Activated T-cell treated with anti-CD3 and anti-CD28 coated beads, Interleukin-2, amount 50 U/mL, for 4 hours (primary cell): Measurements from ENCODE around the gene TMA7. TPM values are rescaled to one million over a fixed set of nuclear protein-coding genes. Genes with fewer than 3 reads are reported as not detected.
"Not testable (repeated sequence)": the region's sequence is repeated elsewhere in the genome, so short reads cannot be mapped to it uniquely, and the experiment has no call there.

Experiments used
- ATAC-seq, 2 donors: fragments of 200-7000 bp; cut with Tn5 transposase; one replicate each; pipeline ENCODE4 v1.10.0; 2021
- DNase-seq: peaks from one replicate; pipeline ENCODE4 v3.0.0-alpha.2; 2020
- H3K27me3 Mint-ChIP-seq: one replicate; pipeline ENCODE4 v1.8.0; 2021; ENCODE audit warnings: low read depth, mixed read lengths
- H3K36me3 Mint-ChIP-seq: one replicate; pipeline ENCODE4 v1.8.0; 2022; ENCODE audit warnings: mixed read lengths; ENCODE audit not compliant: insufficient read depth
- H3K4me1 Mint-ChIP-seq: one replicate; pipeline ENCODE4 v1.8.0; 2021; ENCODE audit warnings: low read depth, mixed read lengths
- H3K4me3 Mint-ChIP-seq: one replicate; pipeline ENCODE4 v1.8.0; 2021; ENCODE audit warnings: mild to moderate bottlenecking, moderate library complexity, mixed read lengths
- H3K9me3 Mint-ChIP-seq: one replicate; pipeline ENCODE4 v1.8.0; 2021; ENCODE audit warnings: mixed read lengths
- total RNA-seq, 3 donors: library from RNA; stranded (reverse); gene quantifications; one replicate each; pipeline ENCODE4 v1.2.1, GENCODE V29; 2021

Gene TMA7
- total RNA-seq, result 100 to 1,000 TPM; 306 to 337 (median 326) TPM

GRCh38 chr3:48439820-48440589 is at the start of gene TMA7, which contains the start of gene CCDC51:
TSS of gene TMA7 (plus strand) at chr3:48440257. CDS start at chr3:48440297, 40 bp downstream.
TSS of gene CCDC51 (minus strand) at chr3:48440119. CDS start at chr3:48435128, 4,991 bp downstream.
- no peaks in the 10 kb centered on the region for H3K27me3 Mint-ChIP-seq
- H3K4me1 Mint-ChIP-seq, result peaks cover 25% of the 10 kb centered on the region
- DNase-seq (peak; percentile 97), ATAC-seq (peak; percentile 97 to 99)
- no peaks in the 10 kb centered on the region for H3K9me3 Mint-ChIP-seq
- H3K36me3 Mint-ChIP-seq, result peaks cover 22% of the 10 kb centered on the region
- H3K4me3 Mint-ChIP-seq, result peak within 1 kb of the TSS; percentile 94

- Mint-ChIP-seq H3K9me3 (no peaks in the 10 kb centered on the region), H3K4me3 (no peak overlapping the region), H3K27me3 (peaks cover 13% of the 10 kb centered on the region), H3K4me1 (no peaks in the 10 kb centered on the region), H3K36me3 (no peaks in the 10 kb centered on the region)
- ATAC-seq (no peak), DNase-seq (no peak)
These were observed 45.7 kb upstream of the TMA7 start for GRCh38 chr3:48394391-48394790.

- peaks cover 13% of the 10 kb centered on the region for H3K27me3 Mint-ChIP-seq
- ATAC-seq, result no peak
- H3K4me1 Mint-ChIP-seq, result no peaks in the 10 kb centered on the region
- no peak for DNase-seq
- no peak overlapping the region for H3K4me3 Mint-ChIP-seq
- H3K9me3 Mint-ChIP-seq, result no peaks in the 10 kb centered on the region
- no peaks in the 10 kb centered on the region for H3K36me3 Mint-ChIP-seq
These were observed 44.3 kb upstream of the TMA7 start for GRCh38 chr3:48395714-48396113.

- no peak for DNase-seq
- Mint-ChIP-seq H3K27me3 (peaks cover 12% of the 10 kb centered on the region), H3K4me1 (no peaks in the 10 kb centered on the region), H3K4me3 (no peak overlapping the region), H3K9me3 (no peaks in the 10 kb centered on the region), H3K36me3 (no peaks in the 10 kb centered on the region)
- no peak for ATAC-seq
These were observed 42.0 kb upstream of the TMA7 start for GRCh38 chr3:48397767-48398681.

- H3K4me1 Mint-ChIP-seq, result no peaks in the 10 kb centered on the region
- no peak overlapping the region for H3K4me3 Mint-ChIP-seq
- no peak for DNase-seq
- ATAC-seq, result no peak
- no peaks in the 10 kb centered on the region for H3K9me3 Mint-ChIP-seq
- H3K36me3 Mint-ChIP-seq, result no peaks in the 10 kb centered on the region
- H3K27me3 Mint-ChIP-seq, result peaks cover 8% of the 10 kb centered on the region
These were observed 41.2 kb upstream of the TMA7 start for GRCh38 chr3:48398701-48399386.

GRCh38 chr3:48399387-48400172 is 40.5 kb upstream of the TMA7 start:
- no peak for DNase-seq
- no peak overlapping the region for H3K4me3 Mint-ChIP-seq

GRCh38 chr3:48400824-48401433 is 39.1 kb upstream of the TMA7 start:
- ATAC-seq, result peak; percentile 81 to 84
- Mint-ChIP-seq H3K9me3 (no peaks in the 10 kb centered on the region), H3K4me1 (no peaks in the 10 kb centered on the region), H3K27me3 (peaks cover under 1% of the 10 kb centered on the region), H3K36me3 (no peaks in the 10 kb centered on the region), H3K4me3 (no peak overlapping the region)
- peak; percentile 59 for DNase-seq

More at GRCh38 chr3:48399387-48400172, 40.5 kb upstream of the TMA7 start:
- peaks cover 5% of the 10 kb centered on the region for H3K27me3 Mint-ChIP-seq
- no peaks in the 10 kb centered on the region for H3K36me3 Mint-ChIP-seq
- no peaks in the 10 kb centered on the region for H3K9me3 Mint-ChIP-seq
- ATAC-seq, result no peak
- no peaks in the 10 kb centered on the region for H3K4me1 Mint-ChIP-seq

GRCh38 chr3:48401434-48401901 is 38.6 kb upstream of the TMA7 start:
- not testable (repeated sequence) for H3K36me3 Mint-ChIP-seq

GRCh38 chr3:48402281-48402732 is 37.8 kb upstream of the TMA7 start:
- H3K4me3 Mint-ChIP-seq, result no peak overlapping the region
- H3K4me1 Mint-ChIP-seq, result no peaks in the 10 kb centered on the region
- H3K9me3 Mint-ChIP-seq, result no peaks in the 10 kb centered on the region
- no peaks in the 10 kb centered on the region for H3K27me3 Mint-ChIP-seq
- no peaks in the 10 kb centered on the region for H3K36me3 Mint-ChIP-seq
- no peak for ATAC-seq
- no peak for DNase-seq

More at GRCh38 chr3:48401434-48401901, 38.6 kb upstream of the TMA7 start:
- not testable (repeated sequence) for H3K27me3 Mint-ChIP-seq, H3K4me3 Mint-ChIP-seq, DNase-seq, H3K9me3 Mint-ChIP-seq, H3K4me1 Mint-ChIP-seq, ATAC-seq

- no peak for ATAC-seq
- H3K9me3 Mint-ChIP-seq, result no peaks in the 10 kb centered on the region
- no peaks in the 10 kb centered on the region for H3K36me3 Mint-ChIP-seq
- H3K4me3 Mint-ChIP-seq, result no peak overlapping the region
- DNase-seq, result no peak
- H3K4me1 Mint-ChIP-seq, result no peaks in the 10 kb centered on the region
- no peaks in the 10 kb centered on the region for H3K27me3 Mint-ChIP-seq
These were observed 37.1 kb upstream of the TMA7 start for GRCh38 chr3:48402907-48403306.

GRCh38 chr3:48403533-48404439 is 36.3 kb upstream of the TMA7 start:
- Mint-ChIP-seq H3K4me1 (no peaks in the 10 kb centered on the region), H3K4me3 (no peak overlapping the region), H3K9me3 (no peaks in the 10 kb centered on the region), H3K27me3 (no peaks in the 10 kb centered on the region), H3K36me3 (no peaks in the 10 kb centered on the region)
- ATAC-seq (no peak), DNase-seq (no peak)
